Esophagus mucosa (tissue), 1 donor: Measurements from ENCODE around the gene MRGPRX2. TPM values are rescaled to one million over a fixed set of nuclear protein-coding genes. Genes with fewer than 3 reads are reported as not detected.

Experiments
- ATAC-seq: fragments of 200-7000 bp; cut with Tn5 transposase; one replicate; pipeline ENCODE4 v1.9.1; 2020
- total RNA-seq: library from RNA; stranded (reverse); gene quantifications from one replicate; pipeline ENCODE4 v1.2.4, GENCODE V29; 2023
- donor health status: DM: yes; HTN: yes; CAD: no.

MRGPRX2 gene
- not detected for total RNA-seq

GRCh38 chr11:19060629-19061028 lies at the start of gene MRGPRX2:
TSS of gene MRGPRX2 (minus strand) at chr11:19060717. CDS start at chr11:19056402, 4,315 bp downstream.
- no peak for ATAC-seq

DNA sequence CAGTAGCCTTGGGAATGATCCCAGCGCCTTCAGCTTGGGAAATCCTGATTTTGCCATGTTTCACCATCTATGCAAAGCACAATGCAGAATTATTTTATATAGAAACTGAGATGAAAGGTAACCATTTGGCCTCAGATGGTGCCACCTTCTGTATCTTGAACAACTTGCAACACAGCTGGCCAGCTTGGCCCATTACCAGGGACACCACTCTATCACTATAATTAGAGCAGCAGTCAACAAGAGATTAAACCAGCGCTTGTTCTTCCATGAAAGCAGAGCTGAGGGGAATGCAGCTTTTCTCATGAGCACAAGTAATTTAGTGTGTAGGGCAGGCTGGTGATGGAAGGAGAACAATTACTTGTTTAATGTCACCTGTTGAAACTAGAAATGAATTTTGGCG lies 49.8 kb upstream of the MRGPRX2 start:
- peak; percentile 20 for ATAC-seq

DNA sequence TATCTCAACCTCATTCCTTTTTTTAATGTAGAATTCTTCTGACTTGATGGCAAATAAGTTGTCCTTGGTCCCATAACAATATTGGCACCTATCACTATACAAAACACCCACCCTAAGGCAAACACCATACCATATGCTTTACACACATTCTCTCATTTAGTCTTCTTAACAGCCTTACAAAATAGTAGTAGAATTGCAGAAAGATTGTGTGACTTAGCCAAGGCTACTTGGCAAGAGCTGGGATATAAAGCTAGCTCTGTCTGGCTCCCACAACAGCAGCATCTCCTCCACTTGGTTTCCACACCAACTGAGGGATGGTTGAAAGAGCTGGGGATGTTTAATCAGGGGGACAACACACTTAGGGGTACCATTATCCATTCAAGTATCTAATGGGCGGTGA lies 46.6 kb upstream of the MRGPRX2 start:
- no peak for ATAC-seq

DNA sequence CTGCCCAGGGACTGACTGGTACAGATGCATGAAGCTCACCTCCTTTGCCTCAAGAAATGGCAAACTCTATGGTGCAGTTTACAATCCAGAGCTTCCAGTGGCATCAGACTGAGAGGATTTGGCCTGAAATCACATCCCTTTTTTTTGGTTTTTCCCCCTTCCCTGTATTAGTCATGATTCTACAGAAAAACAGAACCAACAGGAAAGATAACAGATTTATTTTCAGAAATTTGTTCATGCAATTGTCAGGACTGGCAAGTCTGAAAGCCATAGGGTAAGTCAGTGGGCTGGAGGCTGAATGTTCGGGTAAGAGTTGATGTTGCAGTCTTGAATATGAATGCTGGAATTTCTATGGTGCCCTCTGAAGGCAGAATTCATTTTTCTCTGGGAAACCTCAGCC lies 44.5 kb upstream of the MRGPRX2 start:
- ATAC-seq, result no peak

- ATAC-seq, result no peak
These were observed 42.0 kb upstream of the MRGPRX2 start for GRCh38 chr11:19102521-19102900.

DNA sequence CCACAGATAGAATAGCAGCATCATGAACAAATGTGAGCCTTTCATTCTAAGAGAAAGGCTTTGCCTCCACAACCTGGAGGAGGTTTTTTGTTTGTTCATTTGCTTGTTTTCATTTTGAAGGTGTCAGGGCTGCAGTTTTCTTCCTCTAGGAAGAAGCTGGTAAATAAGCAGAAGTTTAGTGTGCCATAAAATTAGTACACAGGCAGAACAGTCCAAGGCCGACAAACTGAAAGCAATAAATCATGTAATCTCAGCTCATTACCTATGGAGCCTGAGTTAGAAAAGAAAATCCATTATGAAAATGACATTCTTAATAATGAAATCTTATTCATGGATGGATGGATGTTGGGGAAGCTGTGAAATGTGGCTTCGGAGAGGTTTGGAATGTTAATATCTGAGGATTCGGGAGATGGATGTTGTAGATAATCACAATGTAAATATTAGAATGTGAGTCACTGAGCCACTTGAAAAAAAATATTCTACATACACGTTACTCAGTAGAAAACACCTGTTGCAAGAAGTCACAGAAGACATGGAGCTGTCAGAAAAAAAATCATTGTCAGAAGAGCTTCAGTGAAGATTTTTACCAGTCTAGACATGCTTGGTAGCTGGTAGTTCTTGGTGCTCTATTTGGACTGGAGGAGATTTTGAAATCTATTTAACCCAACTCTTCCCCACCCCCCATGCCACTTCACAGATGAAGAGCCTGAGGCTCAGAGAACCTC lies 41.4 kb upstream of the MRGPRX2 start:
- peak; percentile 78 for ATAC-seq

GRCh38 chr11:19100885-19101284 lies 40.4 kb upstream of the MRGPRX2 start:
- ATAC-seq, result no peak

DNA sequence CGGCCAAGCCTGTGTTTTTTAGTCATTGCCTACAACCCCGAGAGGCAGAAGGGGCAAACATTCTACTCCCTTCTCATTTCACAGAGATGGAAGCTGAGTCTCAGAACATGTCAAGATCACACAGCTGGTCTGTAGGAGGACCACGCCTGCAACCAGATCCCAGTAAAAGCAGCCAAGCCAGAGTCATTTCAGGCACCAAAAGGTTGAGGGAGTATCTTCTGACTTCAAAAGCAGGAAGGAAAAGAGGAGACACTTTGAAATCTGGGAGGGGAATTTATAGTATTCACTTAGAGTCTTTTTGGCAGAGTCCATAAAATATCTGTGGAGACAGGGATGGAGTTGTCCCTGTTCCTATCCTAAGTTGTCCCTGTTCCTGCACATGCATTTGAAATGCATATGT lies 38.6 kb upstream of the MRGPRX2 start:
- no peak for ATAC-seq

DNA sequence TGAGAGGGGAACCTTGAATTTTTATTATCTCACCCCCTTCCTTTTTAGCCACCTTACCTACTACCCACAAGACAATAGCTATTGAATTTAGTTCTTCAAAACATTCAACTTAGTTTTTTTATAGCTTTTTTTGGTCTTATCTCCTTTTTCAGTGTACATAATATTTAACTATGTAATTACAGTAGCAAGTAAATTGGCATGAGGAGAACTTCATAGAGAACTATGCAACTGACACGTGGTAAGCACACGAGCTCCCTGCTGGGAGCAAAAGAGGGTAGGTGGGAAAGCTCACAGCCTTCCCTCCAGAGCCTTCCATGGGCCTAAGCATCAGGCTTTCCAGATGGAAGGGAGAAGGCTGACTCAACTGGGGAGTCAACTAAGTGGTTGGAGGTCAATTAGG lies 34.3 kb upstream of the MRGPRX2 start:
- ATAC-seq, result no peak

DNA sequence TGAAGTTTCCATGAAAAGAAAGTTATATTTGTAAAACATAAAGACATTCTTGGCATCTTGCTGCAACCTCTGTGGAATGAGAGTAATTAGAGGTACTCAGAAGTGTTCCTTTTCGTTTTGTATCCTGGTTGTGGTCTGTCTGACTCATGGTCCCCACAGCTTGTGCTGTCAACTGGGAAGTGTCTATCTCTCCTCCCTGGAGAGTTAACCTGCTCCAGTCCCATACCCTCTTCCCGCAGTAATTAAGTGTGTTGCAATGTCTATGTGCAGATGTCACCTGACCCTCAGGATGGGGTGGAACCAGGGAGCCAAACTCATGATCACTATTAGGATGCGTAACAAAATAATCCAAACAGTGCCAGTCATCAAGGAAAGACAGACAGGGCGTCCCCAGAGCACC lies 33.5 kb upstream of the MRGPRX2 start:
- ATAC-seq, result peak; percentile 55

DNA sequence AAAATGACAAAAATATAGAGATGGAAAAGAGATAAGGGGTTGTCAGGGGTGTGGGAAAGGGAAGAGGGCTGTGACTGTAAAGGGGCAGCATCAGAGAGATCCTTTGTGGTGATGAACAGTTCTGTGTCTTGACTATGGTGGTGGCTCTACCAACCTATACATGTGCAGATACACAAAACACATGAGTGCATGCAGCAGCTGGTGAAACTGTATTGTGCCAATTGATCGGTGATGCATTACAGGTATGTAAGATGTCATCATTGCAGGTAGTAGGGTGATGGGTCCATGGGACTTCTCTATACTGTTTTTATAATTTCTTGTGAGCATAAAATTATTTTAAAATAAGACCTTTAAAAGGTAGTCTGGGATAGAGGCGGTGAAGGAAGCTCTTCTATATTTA lies 32.3 kb upstream of the MRGPRX2 start:
- ATAC-seq, result no peak

DNA sequence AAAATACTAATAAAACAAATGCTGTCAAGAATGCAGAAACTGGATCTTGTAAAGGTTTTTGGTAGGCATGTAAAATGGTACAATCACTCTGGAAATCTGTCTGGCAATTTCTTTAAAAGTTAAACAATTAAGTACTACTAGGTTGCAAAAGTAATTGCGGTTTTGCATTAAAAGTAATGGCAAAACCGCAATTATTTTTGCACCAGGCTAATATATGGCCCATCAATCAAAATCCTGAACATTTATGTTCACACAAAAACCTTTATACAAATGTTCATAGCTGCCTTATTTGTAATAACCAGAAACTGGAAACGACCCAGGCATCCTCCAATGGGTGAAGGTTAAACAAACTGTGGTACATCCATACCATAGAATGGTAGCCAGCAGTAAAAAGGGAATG lies 31.8 kb upstream of the MRGPRX2 start:
- ATAC-seq, result no peak

DNA sequence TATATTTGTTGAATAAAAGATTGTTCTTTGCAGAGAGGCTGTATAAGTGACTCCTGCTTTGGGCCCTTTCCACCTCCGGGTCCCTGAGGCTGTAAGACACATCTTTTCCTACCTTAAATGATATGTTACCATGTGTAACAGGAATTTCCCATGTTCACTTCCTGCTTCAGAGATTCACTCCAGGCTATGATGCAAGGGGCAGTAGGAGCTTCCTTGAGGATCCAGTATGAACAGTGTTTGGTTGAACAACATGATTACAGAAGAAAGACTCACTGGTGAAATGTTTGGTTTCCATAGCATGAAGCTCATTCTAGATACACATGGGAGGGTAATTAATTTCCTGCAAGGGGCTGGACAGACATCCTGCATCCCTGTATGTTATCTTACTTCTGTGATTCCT lies 30.8 kb upstream of the MRGPRX2 start:
- no peak for ATAC-seq

GRCh38 chr11:19089421-19089820 lies 28.9 kb upstream of the MRGPRX2 start:
- peak; percentile 90 for ATAC-seq

DNA sequence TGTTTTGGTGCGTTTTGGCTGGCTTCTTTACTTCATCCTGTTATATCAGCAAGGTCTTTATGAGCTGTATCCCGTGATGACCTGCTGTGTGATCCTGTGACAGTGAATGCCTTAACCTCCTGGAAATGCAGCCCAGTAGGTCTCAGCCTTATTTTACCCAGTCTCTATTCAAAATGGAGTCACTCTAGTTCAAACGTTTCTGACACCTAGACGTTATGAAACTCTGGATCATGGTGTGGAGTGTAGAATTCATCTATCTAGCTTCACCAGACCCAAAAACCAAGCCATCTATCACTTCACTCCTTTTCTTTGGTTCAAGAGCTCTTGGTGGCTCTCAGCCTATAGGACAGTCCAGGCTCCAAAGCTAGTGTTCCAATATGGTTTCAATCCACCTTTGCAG lies 28.3 kb upstream of the MRGPRX2 start:
- no peak for ATAC-seq

- peak; percentile 66 for ATAC-seq
These were observed 27.1 kb upstream of the MRGPRX2 start for GRCh38 chr11:19087658-19088057.

- no peak for ATAC-seq
These were observed 24.3 kb upstream of the MRGPRX2 start for GRCh38 chr11:19084661-19085315.

DNA sequence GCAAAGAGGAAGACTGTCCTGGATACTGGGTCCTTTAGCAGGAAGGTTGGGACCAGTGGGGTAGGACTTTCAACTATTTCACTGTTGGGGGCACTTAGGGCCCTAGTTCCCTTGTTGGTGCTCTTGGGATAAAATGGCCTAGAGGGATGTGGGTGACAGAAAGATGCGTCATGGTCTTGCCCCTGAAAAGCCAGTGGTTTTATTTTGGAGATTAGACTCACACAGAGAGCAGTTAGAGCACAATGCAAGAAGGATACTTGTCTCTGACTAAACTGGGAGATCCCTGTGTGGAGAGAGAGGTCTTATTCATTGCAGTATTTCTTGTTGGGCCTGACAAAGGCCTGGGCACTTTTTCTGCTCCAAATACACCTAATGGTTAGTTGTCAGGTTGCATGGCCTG lies 22.6 kb upstream of the MRGPRX2 start:
- peak; percentile 52 for ATAC-seq

DNA sequence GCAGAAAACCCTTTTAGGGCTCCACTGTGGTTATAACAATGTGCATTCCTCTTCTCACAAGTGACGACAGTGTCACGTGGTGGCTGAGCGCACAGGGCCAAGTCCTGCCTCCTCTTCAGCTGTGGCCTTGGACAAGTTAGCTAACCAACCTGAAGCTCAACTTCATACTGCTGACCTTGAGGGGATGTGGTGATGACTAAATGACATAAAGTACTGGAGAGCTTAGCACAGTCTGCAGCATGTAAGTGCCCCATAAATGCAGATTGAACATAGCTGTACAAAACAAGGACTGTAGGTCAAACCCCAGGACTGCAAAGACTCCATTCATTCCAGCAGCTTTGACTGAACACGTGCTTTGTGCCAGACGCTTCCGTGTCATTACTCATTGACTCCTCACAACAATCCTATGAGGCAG lies 20.1 kb upstream of the MRGPRX2 start:
- ATAC-seq, result peak; percentile 87

GRCh38 chr11:19079643-19080440 lies 19.3 kb upstream of the MRGPRX2 start:
- peak; percentile 86 for ATAC-seq

- ATAC-seq, result no peak
These were observed 17.4 kb upstream of the MRGPRX2 start for GRCh38 chr11:19077965-19078364.

DNA sequence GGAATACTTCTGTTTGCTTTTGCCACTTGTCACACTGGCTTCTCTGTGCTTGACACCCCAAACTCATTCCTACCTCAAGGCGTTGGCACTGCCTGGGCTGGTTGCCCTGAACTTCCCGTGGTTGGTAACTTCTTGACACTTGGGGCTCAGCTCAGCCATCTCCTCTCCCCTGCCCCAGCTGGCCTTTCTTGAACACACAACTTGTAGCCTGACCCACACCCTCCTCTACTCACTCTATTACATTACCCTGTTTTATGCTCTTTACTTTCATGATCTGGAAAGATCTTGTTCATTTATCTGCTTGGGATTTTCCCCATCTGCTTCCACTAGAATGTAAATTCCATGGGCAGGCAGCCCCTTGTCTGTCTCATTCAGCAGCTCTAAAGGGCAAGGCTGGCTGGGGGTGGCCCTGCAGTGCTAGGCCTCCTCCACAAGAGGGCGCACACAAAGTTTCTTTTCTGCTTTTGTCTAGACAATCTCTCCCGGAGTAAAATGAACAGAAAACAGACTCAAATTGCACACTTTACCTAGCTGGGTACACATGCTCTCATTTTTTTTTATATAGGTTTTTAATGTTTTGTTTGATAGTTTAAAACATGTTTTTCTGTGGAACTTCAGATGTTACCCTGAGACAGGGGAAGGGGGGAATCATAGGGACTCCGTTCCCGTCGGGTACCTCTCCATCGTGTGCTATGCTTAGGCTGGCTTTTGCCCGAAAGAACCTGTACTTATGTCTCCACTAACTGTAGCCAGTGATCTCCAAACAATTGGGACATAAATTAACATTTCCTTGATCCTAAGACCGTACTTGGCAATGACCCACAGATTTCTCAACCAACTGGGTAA lies 16.4 kb upstream of the MRGPRX2 start:
- ATAC-seq, result peak; percentile 30

GRCh38 chr11:19075636-19076035 lies 15.1 kb upstream of the MRGPRX2 start:
- ATAC-seq, result no peak
